H1 (cell line): ENCODE data around the gene FRMD3. TPM values are rescaled to one million over a fixed set of nuclear protein-coding genes. Genes with fewer than 3 reads are reported as not detected.

ENCODE experiments used
- EP300 ChIP-seq, 2 experiments: IDR thresholded peaks; 1 replicate in 1 of 2; 2 replicates in 1 of 2; pipeline ENCODE4 v1.6.1; 2011 to 2012; ENCODE audit warnings: low read depth in 2 of 2, low read length in 2 of 2, mild to moderate bottlenecking in 2 of 2, borderline replicate concordance in 1 of 2, inconsistent platforms in 1 of 2, moderate library complexity in 1 of 2
- JUN ChIP-seq: IDR thresholded peaks from 2 replicates; pipeline ENCODE4 v1.6.1; 2011; ENCODE audit warnings: low read depth, mild to moderate bottlenecking, improper control_type of control experiment, low read length
- TBP ChIP-seq: IDR thresholded peaks from 2 replicates; pipeline ENCODE4 v1.6.1; 2011; ENCODE audit warnings: low read depth, low read length, improper control_type of control experiment
- polyA plus RNA-seq, 7 experiments: library from polyadenylated mRNA; depleted of rRNA in 3 of 7; stranded (reverse) in 5 of 7; unstranded in 2 of 7; fragments of >200 nt in 5 of 7; fragments of 200-250 nt in 2 of 7; gene quantifications; 1 replicate in 5 of 7; 2 replicates in 1 of 7; 4 replicates in 1 of 7; pipeline versions ENCODE4 v1.2.1 to v1.2.3, GENCODE V29; 2011 to 2013; ENCODE audit warnings: missing spikeins in 2 of 7, mixed read lengths in 2 of 7
- total RNA-seq: library from RNA; stranded (reverse); fragmentation: NEBNext Ultra II Directional; extraction: Animal tissue kit (Norgen Biotek cat#: 25700); gene quantifications from 2 replicates; pipeline ENCODE4 v1.2.1, GENCODE V29; 2021
- TF ChIP-seq, protein P1 (sequence below): IDR thresholded peaks from 2 replicates; pipeline ENCODE4 v1.6.1; 2011; ENCODE audit warnings: low read depth, mild to moderate bottlenecking, low read length; ENCODE audit not compliant: insufficient read depth

FRMD3 gene
- total and polyA plus RNA-seq, 2 of the 8 experiments (the other 6 are each of a cell fraction or from before 2014, with no cell fraction given): 0.15 to 1.4 TPM

GRCh38 chr9:83410701-83411100, 127.5 kb downstream of the FRMD3 start (continued):
- TF ChIP-seq JUN (no peak), TBP (no peak), EP300 (IDR thresholded peaks at IDR 0.05; ENCODE audit: borderline replicate concordance in 1 of 2, low read depth in 2 of 2, low read length in 2 of 2) (no peak)
- TF ChIP-seq, protein P1, sequence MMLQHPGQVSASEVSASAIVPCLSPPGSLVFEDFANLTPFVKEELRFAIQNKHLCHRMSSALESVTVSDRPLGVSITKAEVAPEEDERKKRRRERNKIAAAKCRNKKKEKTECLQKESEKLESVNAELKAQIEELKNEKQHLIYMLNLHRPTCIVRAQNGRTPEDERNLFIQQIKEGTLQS: no peak
